H1 (cell line): ENCODE measurements around the gene FHIT. TPM values are rescaled to one million over a fixed set of nuclear protein-coding genes. Genes with fewer than 3 reads are reported as not detected.

Experiments
- CTCF ChIA-PET: fragments of 300-600 bp; sonication (Branson Sonifier 250); formaldehyde crosslinking; loops from one replicate; lab custom pipeline; 2021; ENCODE audit not compliant: partially characterized antibody; lab: Charles Lee
- POLR2A ChIA-PET: fragments of 300-600 bp; sonication (Branson Sonifier 250); formaldehyde crosslinking; loops from one replicate; lab custom pipeline; 2021; ENCODE audit warnings: inconsistent platforms; ENCODE audit not compliant: partially characterized antibody; lab: Charles Lee
- DNase-seq, 2 experiments: peaks; one replicate each; pipeline versions ENCODE4 v3.0.0 to v3.0.0-alpha.2; 2010 to 2022; ENCODE audit warnings: low spot score in 2 of 2, low read depth in 1 of 2, mixed read lengths in 1 of 2
- FAIRE-seq: peaks from 2 replicates; lab custom pipeline; 2011; peaks lifted over from hg19 to GRCh38; lab: Jason Lieb, UNC
- H2AFZ ChIP-seq: 2 replicates; pipeline ENCODE4 v1.8.1; 2012; ENCODE audit warnings: low read length, inconsistent platforms
- H2AK5ac ChIP-seq: 2 replicates; pipeline ENCODE4 v1.6.1; 2013; ENCODE audit warnings: low read depth, low read length
- H2BK120ac ChIP-seq: replicated peaks from 2 replicates; pipeline ENCODE3; 2013; ENCODE audit warnings: low read depth, low read length, inconsistent platforms
- H2BK12ac ChIP-seq: 2 replicates; pipeline ENCODE4 v1.6.1; 2013; ENCODE audit warnings: low read depth, low read length
- H2BK15ac ChIP-seq: 2 replicates; pipeline ENCODE4 v1.6.1; 2013; ENCODE audit warnings: low read length
- H2BK20ac ChIP-seq: 2 replicates; pipeline ENCODE4 v1.6.1; 2013; ENCODE audit warnings: low read length
- H2BK5ac ChIP-seq: 2 replicates; pipeline ENCODE4 v1.6.1; 2013; ENCODE audit warnings: low read depth, low read length
- H3K14ac ChIP-seq: 2 replicates; pipeline ENCODE4 v1.6.1; 2013; ENCODE audit warnings: inconsistent platforms; ENCODE audit not compliant: insufficient read length
- H3K18ac ChIP-seq: 2 replicates; pipeline ENCODE4 v1.6.1; 2013; ENCODE audit warnings: low read length; ENCODE audit errors: extremely low read depth
- H3K23ac ChIP-seq: 2 replicates; pipeline ENCODE4 v1.6.1; 2013; ENCODE audit warnings: inconsistent platforms; ENCODE audit not compliant: insufficient read length
- H3K23me2 ChIP-seq: 2 replicates; pipeline ENCODE4 v1.6.1; 2013; ENCODE audit warnings: low read depth, low read length
- H3K27ac ChIP-seq: 2 replicates; pipeline ENCODE4 v1.6.1; 2011; ENCODE audit warnings: low read depth, low read length, inconsistent platforms
- H3K27me3 ChIP-seq, 4 experiments: replicated peaks in 1 of 4; 1 replicate in 1 of 4; 2 replicates in 3 of 4; pipeline versions ENCODE4 v1.6.1 to v1.8.1; 2011 to 2013; ENCODE audit warnings: low read length in 3 of 4, mild to moderate bottlenecking in 3 of 4, inconsistent platforms in 2 of 4, mixed read lengths in 2 of 4, moderate library complexity in 1 of 4; ENCODE audit not compliant: control insufficient read depth in 3 of 4, insufficient read depth in 3 of 4; ENCODE audit errors: extremely low read depth in 1 of 4
- H3K36me3 ChIP-seq, 4 experiments: 2 replicates each; pipeline versions ENCODE4 v1.6.1 to v1.8.1; 2011 to 2013; ENCODE audit warnings: mild to moderate bottlenecking in 4 of 4, low read length in 3 of 4, moderate library complexity in 2 of 4, control low read depth in 1 of 4, inconsistent platforms in 1 of 4; ENCODE audit not compliant: insufficient read depth in 4 of 4, control insufficient read depth in 2 of 4
- H3K4ac ChIP-seq: replicated peaks from 2 replicates; pipeline ENCODE3; 2013; ENCODE audit warnings: low read length, low read depth, mixed read lengths, inconsistent platforms; ENCODE audit not compliant: insufficient read length
- H3K4me1 ChIP-seq, 4 experiments: replicated peaks in 1 of 4; 1 replicate in 1 of 4; 2 replicates in 3 of 4; pipeline versions ENCODE4 v1.6.1 to v1.8.1; 2011 to 2013; ENCODE audit warnings: low read length in 3 of 4, inconsistent platforms in 2 of 4, mixed read lengths in 1 of 4; ENCODE audit not compliant: insufficient read depth in 4 of 4, control insufficient read depth in 3 of 4
- H3K4me2 ChIP-seq, 2 experiments: 2 replicates each; pipeline versions ENCODE4 v1.6.1 to v1.8.1; 2011 to 2013; ENCODE audit warnings: low read depth in 2 of 2, low read length in 2 of 2, control low read depth in 1 of 2, inconsistent platforms in 1 of 2, mild to moderate bottlenecking in 1 of 2; ENCODE audit not compliant: insufficient read depth in 1 of 2
- H3K4me3 ChIP-seq, 4 experiments: fragments of 200-600, 300-600 bp in 1 of 4; sonication (generic), shearing (Covaris generic), sonication (Bioruptor Twin) in 1 of 4; 2 replicates each; pipeline versions ENCODE4 v1.5.1 to v1.8.1; 2011 to 2016; ENCODE audit warnings: low read length in 4 of 4, low read depth in 3 of 4, control low read depth in 2 of 4, inconsistent platforms in 2 of 4, mild to moderate bottlenecking in 2 of 4, mixed read lengths in 1 of 4, moderate library complexity in 1 of 4; ENCODE audit not compliant: insufficient read depth in 2 of 4; ENCODE audit errors: extremely low read depth in 1 of 4
- H3K56ac ChIP-seq: replicated peaks from 2 replicates; pipeline ENCODE3; 2013; ENCODE audit warnings: low read depth, mild to moderate bottlenecking, mixed read lengths, low read length, inconsistent platforms; ENCODE audit not compliant: insufficient read length
- H3K79me1 ChIP-seq: 2 replicates; pipeline ENCODE4 v1.6.1; 2013; ENCODE audit warnings: low read depth, low read length, control low read depth
- H3K79me2 ChIP-seq, 2 experiments: 2 replicates each; pipeline versions ENCODE4 v1.6.1 to v1.8.1; 2012 to 2013; ENCODE audit warnings: low read length in 2 of 2, mild to moderate bottlenecking in 2 of 2, inconsistent platforms in 1 of 2; ENCODE audit not compliant: insufficient read depth in 2 of 2, control insufficient read depth in 1 of 2
- H3K9ac ChIP-seq, 4 experiments: replicated peaks in 1 of 4; 1 replicate in 1 of 4; 2 replicates in 3 of 4; pipeline versions ENCODE4 v1.6.1 to v1.8.1; 2011 to 2013; ENCODE audit warnings: low read depth in 3 of 4, low read length in 3 of 4, control low read depth in 2 of 4, mild to moderate bottlenecking in 2 of 4, moderate library complexity in 2 of 4, inconsistent platforms in 1 of 4; ENCODE audit errors: extremely low read depth in 1 of 4
- H3K9me3 ChIP-seq, 2 experiments: 2 replicates each; pipeline versions ENCODE4 v1.6.1 to v1.8.1; 2012 to 2013; ENCODE audit warnings: mild to moderate bottlenecking in 2 of 2, moderate library complexity in 2 of 2, control low read depth in 1 of 2, inconsistent platforms in 1 of 2, low read depth in 1 of 2, low read length in 1 of 2, mixed read lengths in 1 of 2; ENCODE audit not compliant: insufficient read depth in 2 of 2
- H4K20me1 ChIP-seq, 2 experiments: replicated peaks in 1 of 2; 2 replicates each; pipeline versions ENCODE3 to v1.8.1; 2011 to 2013; ENCODE audit warnings: inconsistent platforms in 2 of 2, low read length in 2 of 2, mild to moderate bottlenecking in 1 of 2; ENCODE audit not compliant: insufficient read depth in 2 of 2, control insufficient read depth in 1 of 2
- H4K5ac ChIP-seq: 2 replicates; pipeline ENCODE4 v1.6.1; 2013; ENCODE audit warnings: low read length, low read depth, mixed read lengths, inconsistent platforms; ENCODE audit not compliant: insufficient read length
- H4K8ac ChIP-seq: 2 replicates; pipeline ENCODE4 v1.8.0; 2013; ENCODE audit warnings: mild to moderate bottlenecking, moderate library complexity, low read length, inconsistent platforms; ENCODE audit not compliant: insufficient read depth; ENCODE audit errors: extremely low read depth
- H4K91ac ChIP-seq: replicated peaks from 2 replicates; pipeline ENCODE3; 2013; ENCODE audit warnings: low read length, mixed read lengths, inconsistent platforms; ENCODE audit not compliant: insufficient read length
- ATF2 ChIP-seq: IDR thresholded peaks from 2 replicates; pipeline ENCODE4 v1.6.1; 2012; ENCODE audit warnings: low read length, inconsistent platforms
- ATF3 ChIP-seq: IDR thresholded peaks from 2 replicates; pipeline ENCODE4 v1.6.1; 2011; ENCODE audit warnings: low read depth, mild to moderate bottlenecking, low read length; ENCODE audit not compliant: insufficient read depth
- CBX5 ChIP-seq: fragments of 300-800, 300-1000 bp; sonication (generic); IDR thresholded peaks from 2 replicates; pipeline ENCODE4 v1.7.1; 2016; ENCODE audit warnings: antibody characterized with exemption, low read length, low read depth
- CEBPB ChIP-seq: IDR thresholded peaks from 2 replicates; pipeline ENCODE4 v1.6.1; 2012; ENCODE audit warnings: low read depth, low read length
- E2F6 ChIP-seq: IDR thresholded peaks from 2 replicates; pipeline ENCODE4 v1.6.1; 2012; ENCODE audit warnings: inconsistent platforms
- HDAC6 ChIP-seq: IDR thresholded peaks from one replicate; pipeline ENCODE4 v1.7.1; 2012; ENCODE audit warnings: low read depth, mild to moderate bottlenecking, inconsistent platforms, low read length, moderate library complexity
- NRF1 ChIP-seq: IDR thresholded peaks from 2 replicates; pipeline ENCODE4 v1.6.1; 2011; ENCODE audit warnings: mild to moderate bottlenecking, low read depth, low read length, improper control_type of control experiment
- RBBP5 ChIP-seq: IDR thresholded peaks from 2 replicates; pipeline ENCODE4 v1.7.1; 2012; ENCODE audit warnings: low read depth, mild to moderate bottlenecking, inconsistent platforms, low read length, moderate library complexity, borderline replicate concordance
- TEAD4 ChIP-seq: IDR thresholded peaks from 2 replicates; pipeline ENCODE4 v1.6.1; 2012; ENCODE audit warnings: low read depth, low read length, inconsistent platforms, mixed read lengths
- USF2 ChIP-seq: IDR thresholded peaks from 2 replicates; pipeline ENCODE4 v1.6.1; 2011; ENCODE audit warnings: low read length, improper control_type of control experiment
- ZNF274 ChIP-seq: IDR thresholded peaks from 2 replicates; pipeline ENCODE4 v1.7.0; 2012; ENCODE audit warnings: low read length, borderline replicate concordance; ENCODE audit errors: extremely low read depth
- WGBS, 2 experiments: shearing (Covaris generic) in 1 of 2; methylation state at CpG; one replicate each; pipeline versions ENCODE4 v1.1.6 to v1.1.7; 2013 to 2015; ENCODE audit warnings: low lambda C conversion rate in 2 of 2, mixed read lengths in 2 of 2, inconsistent platforms in 1 of 2, low coverage in 1 of 2, missing lambda C conversion rate in 1 of 2; ENCODE audit not compliant: insufficient replicate concordance in 2 of 2, insufficient coverage in 1 of 2, insufficient read length in 1 of 2; ENCODE audit errors: extremely low coverage in 1 of 2, missing lambda C conversion rate in 1 of 2; 5-methylcytosine and 5-hydroxymethylcytosine counted together
- polyA plus RNA-seq, 7 experiments: library from polyadenylated mRNA; depleted of rRNA in 3 of 7; stranded (reverse) in 5 of 7; unstranded in 2 of 7; fragments of >200 nt in 5 of 7; fragments of 200-250 nt in 2 of 7; gene quantifications; 1 replicate in 5 of 7; 2 replicates in 1 of 7; 4 replicates in 1 of 7; pipeline versions ENCODE4 v1.2.1 to v1.2.3, GENCODE V29; 2011 to 2013; ENCODE audit warnings: missing spikeins in 2 of 7, mixed read lengths in 2 of 7
- total RNA-seq: library from RNA; stranded (reverse); fragmentation: NEBNext Ultra II Directional; extraction: Animal tissue kit (Norgen Biotek cat#: 25700); gene quantifications from 2 replicates; pipeline ENCODE4 v1.2.1, GENCODE V29; 2021

The FHIT gene
- total and polyA plus RNA-seq, 2 of the 8 experiments (the other 6 are each of a cell fraction or from before 2014, with no cell fraction given): 1.2 to 3.2 TPM

- H2BK12ac ChIP-seq: no peak overlapping the region
- TF ChIP-seq NRF1 (no peak), ATF3 (no peak), CEBPB (no peak), CBX5 (no peak), ZNF274 (no peak), E2F6 (no peak), TEAD4 (no peak), USF2 (no peak), RBBP5 (no peak), ATF2 (no peak), HDAC6 (no peak)
Measured at GRCh38 chr3:59774000-59774399, 1477.3 kb downstream of the FHIT start.

More at GRCh38 chr3:59774000-59774399, 1477.3 kb downstream of the FHIT start:
- Histone ChIP-seq H3K18ac (no peak overlapping the region), H3K79me2 (no peaks in the 10 kb centered on the region), H3K23me2 (no peaks in the 10 kb centered on the region), H3K56ac (no peak overlapping the region), H2BK15ac (no peak overlapping the region), H3K4ac (no peak overlapping the region), H2AK5ac (no peak overlapping the region), H4K5ac (no peak overlapping the region), H2BK20ac (no peak overlapping the region), H3K79me1 (no peaks in the 10 kb centered on the region), H4K91ac (no peak overlapping the region), H3K23ac (no peak overlapping the region), H3K36me3 (no peaks in the 10 kb centered on the region), H4K8ac (no peak overlapping the region), H2BK5ac (no peak overlapping the region), H3K27ac (no peak overlapping the region), H4K20me1 (no peaks in the 10 kb centered on the region), H2AFZ (no peak overlapping the region), H3K4me3 (no peak overlapping the region), H3K14ac (no peak overlapping the region), H3K4me2 (no peak overlapping the region), H2BK120ac (no peak overlapping the region), H3K27me3 (no peaks in the 10 kb centered on the region), H3K9ac (no peak overlapping the region), H3K9me3 (no peaks in the 10 kb centered on the region), H3K4me1 (no peaks in the 10 kb centered on the region)
- ChIA-PET CTCF (no interaction called here), POLR2A (no interaction called here)
- DNase-seq (no peak), FAIRE-seq (no peak)
- 96% methylated on average over 6 of the region's 6 CpGs; no CpG with 5 or more reads in 1 of the 2 experiments for WGBS, 2 experiments
